Fibroblast of peridontal ligament (primary cell): Measurements from ENCODE around the gene SPTLC3.

Source experiments
- DNase-seq: peaks from one replicate; pipeline ENCODE4 v3.0.0-alpha.2; 2010; ENCODE audit errors: extremely low read depth

SPTLC3 gene

DNA sequence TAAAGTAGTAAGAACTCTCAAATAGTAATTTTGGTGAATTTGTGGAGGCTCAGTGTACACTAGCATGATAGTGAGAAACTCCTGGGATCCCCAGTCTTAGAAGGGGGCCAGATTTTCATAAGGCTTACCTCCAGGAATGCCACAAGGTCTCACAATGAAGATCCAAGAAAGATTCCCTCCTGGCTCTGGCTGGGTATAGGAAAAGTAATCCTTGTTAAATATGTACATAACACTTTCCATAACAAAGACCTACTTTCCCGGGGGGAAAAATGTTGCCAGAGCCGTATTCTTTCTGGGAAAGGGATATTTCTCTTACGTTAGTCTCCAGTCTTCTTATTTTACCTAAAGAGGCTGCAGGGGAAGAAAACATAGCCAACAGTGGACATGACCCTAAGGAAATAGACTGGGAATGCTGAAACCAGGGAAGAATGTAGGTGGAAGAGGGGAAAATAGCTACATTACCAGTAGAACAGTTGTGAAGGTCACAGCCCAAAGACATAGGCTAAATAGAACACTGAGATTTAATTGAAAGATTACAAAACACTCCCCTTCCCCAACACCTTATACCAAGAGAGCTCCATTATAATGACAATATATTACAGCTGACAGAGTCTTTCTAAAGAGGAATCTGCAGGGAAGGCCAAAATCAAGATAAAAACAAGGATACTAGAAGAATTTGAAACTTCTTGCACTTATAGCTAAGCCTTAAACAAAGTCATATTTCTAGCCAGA lies 177.4 kb downstream of the SPTLC3 start:
- DNase-seq, result no peak

DNA sequence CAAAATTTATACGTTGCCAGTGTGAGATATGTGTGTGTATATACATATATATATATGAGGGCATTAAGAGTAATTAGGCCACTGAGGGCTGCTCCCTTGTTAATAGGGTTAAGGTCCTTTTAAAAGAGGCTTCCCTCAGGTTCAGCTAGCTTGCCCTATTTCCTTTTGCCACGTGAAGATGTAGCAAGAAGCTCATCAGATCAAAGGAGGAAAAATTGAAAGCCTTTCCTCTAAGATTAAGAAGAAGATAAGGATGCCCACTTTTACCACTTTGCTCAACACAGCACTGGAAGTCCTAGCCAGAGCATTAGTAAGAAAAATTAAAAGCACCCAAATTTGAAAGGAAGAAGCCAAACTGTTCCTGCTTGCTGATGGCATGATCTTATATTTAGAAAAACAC lies 179.1 kb downstream of the SPTLC3 start:
- DNase-seq, result no peak

DNA sequence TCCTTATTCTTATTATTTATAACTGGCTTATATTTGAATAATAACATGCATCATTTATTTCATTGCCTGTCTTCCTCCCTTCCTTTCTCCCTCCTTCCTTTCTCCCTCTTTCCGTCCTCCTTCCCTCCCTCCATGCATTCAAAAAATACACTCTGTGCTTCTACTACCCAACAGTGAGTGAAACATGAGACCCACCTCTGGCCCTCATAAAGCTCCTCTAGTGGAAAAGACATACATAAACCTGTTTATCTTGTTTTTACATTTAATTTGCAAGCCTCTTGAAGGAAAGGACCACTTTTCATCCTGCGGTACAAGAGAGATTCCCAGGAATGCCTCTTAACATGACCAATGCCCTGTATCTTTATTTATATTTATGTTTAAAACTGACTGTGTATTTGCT lies 190.5 kb downstream of the SPTLC3 start:
- no peak for DNase-seq

DNA sequence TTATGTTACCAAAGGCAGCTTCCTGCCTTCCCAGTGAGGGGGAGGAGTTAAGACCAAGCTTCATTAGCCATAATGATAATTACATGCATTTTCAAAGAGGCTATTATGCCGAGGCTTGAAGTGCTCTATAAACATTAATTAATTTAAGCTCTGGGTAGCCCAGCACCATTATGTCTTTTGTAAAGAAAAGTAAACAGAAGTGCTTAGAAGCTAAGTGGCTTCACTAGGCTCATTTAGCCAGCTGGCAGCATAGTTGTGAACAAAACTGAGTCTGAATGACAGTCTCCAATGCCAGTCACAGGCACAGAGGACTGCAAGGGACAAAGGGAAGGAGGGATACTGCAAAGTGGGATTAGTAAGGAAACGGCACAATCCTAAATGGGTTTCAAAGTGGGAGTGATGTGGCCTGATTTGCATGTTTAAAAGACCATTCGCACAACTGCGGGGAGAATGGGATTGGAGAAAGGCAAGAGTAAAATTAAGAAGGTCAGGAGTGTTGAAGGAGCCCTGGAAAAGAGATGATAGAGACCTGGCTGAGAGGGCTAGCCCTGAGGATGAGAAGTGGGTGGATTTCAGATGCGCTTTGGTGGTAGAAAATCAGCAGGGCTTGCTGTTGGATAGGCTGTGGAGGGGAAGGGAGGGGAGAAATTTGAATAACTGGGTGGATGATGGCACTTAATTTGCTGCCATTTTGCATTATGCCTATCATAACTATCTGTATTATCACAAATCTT lies 192.2 kb downstream of the SPTLC3 start:
- DNase-seq, result no peak

DNA sequence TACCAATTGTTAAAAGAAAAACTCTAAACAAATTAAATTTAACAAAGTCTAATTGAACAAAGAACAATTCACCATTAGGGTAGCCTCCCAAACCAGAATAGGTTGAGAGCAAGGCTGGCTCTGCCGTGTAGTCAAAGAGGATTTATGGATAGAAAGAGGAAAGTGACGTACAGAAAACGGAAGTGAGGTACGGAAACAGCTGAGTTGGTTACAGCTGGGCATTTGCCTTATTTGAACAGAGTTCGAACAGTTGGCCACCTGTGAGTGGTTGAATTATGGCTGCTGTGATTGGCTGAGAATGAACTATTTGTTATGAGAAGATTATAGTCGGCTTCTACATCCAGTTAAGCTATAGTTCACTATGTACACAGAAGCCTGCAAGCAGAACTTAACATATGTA lies 193.8 kb downstream of the SPTLC3 start:
- no peak for DNase-seq

DNA sequence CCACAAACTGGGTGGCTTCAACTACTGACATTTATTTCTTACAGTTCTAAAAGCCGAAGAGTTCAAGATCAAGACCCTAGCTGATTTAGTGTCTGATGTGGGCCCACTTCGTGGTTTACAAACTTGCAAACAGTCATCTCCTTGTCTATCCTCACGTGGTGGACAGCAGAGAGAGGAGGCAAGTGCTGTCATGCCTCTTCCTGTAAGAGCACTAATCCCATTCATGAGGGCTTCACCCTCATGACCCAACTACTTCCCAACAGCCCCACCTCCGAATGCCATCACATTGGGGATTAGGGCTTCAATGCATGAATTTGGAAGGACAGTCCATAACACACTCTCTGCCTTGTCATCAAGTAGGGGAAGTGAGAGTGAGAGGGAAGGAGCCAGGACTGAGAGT lies 196.7 kb downstream of the SPTLC3 start:
- no peak for DNase-seq

DNA sequence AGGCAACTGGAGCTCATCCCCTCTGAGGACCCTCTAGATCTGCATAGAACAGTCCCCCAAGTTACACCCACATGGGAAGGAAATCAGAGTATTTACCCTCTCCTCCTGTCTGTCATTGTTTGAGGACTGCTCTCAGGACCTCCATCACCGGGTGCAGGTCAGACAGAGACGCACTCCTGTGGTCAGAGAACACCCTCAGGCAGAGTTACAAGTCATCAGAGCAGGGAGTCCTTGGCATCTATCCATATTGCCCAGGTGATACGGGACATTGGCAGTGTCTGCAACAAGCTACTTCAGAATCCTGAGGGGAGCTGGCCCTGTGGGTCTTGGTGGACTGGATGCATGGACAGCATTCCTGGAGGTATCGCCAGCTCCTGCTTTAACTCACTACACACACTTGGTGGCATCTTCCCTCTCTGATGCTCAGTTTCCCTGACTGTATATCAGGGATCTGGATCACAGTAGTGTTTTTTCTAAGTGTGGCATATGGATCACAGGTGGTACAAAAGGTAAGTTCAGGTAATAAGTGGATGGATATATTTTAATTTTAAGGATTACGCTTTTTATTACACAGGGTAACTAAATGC lies 197.2 kb downstream of the SPTLC3 start:
- DNase-seq, result no peak

DNA sequence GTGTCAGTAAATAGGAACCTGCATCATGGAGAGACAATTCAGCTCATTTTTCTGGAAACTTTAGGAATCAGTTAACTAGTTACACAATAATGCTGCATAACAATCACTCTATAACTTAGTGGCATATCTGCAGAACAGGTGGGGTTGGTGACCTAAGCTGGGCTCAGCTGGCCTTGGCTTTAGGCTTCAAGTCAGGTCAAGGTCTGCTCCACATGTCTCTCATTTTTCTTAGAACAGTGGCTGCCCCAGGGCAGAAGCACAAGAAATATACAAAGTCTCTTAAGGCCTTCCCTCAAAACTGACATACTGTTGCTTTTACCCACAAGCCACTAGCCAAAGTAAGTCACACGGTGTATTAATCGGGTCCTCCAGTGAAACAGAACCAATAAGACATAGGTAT lies 198.2 kb downstream of the SPTLC3 start:
- DNase-seq, result no peak

DNA sequence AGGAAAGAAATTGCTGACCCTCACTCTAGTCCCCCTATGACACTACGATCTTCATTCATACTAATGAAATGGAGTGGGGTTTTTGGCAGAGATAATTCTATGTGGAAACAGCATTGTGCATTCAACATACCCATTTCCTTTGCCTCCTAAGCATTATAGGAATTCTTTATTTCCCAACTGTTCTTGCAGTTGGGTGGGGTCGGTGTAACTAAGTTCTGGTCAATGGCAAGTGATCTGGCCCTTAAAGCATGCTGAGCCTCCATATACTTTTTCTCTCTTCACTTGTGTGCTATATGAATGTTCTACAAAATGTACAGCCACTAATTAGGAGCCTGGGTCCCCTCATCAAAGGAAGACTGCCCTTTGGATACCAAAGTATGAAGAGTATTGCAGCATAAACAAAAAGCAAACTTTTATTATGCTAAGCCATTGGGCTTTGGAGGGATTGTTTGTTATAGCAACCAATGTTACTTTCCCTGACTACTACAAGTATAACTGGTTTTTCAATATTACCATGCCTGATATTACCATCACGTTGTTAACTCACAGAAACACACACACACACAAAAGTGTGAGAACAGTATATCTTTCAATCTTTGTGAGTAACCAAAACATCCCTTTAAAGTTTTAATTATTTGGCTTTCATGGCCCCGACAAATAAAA lies 203.3 kb downstream of the SPTLC3 start:
- DNase-seq, result no peak

DNA sequence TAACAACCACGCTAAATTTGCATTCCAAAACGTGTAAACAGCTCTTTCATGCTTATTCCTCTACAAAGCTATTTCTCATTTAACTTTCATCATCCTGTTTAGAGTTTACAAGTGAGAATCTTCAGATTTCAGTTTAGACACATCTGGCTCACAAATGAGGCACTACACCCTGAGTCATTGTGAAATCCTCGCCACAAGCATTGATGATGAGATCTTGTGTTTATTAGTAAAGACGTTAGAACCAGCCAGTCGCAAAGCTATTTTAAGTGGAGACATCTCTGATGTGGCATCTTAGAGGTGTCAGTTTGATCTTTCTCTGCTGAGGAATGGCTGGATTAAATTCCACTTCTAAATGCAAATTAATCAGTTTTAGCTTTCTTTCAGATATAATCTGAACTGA lies 204.0 kb downstream of the SPTLC3 start:
- DNase-seq, result peak; percentile 37

DNA sequence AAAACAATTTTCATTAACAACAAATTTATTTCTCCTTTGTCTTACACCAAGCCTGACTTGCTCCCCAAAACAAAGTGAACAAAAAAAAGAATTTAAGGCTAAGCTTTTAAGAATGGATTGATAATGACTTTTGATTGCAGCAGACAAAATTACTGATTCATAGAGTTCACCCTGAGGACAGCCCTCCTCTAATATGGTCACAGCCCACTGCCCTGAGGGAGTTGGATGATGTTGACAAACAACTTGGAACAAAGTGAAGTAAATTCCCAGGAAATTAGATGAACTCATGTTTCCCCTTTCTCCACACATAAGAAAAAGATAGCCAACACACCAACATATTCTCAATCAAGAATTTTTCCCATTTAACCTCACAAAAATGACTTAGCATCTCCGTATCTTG lies 204.6 kb downstream of the SPTLC3 start:
- no peak for DNase-seq

DNA sequence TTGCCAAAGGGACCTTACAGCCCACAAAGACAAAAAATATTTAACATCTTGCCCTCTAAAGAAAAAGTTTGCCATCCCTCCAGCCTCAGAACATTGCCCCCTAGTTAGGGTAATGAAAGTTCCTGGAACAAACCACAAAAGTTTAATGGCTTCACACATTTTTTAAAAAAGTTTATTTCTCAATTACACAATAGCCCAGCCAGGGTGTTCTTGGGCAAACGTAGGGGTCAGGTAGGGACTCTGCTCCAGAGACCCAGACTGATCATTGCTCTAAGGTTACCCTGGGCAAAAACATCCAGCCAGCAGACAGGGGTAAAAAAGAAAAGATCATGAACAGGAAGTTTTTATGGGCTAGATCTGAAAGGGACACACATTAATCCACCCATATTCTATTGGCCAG lies 207.8 kb downstream of the SPTLC3 start:
- DNase-seq, result no peak
